HG03442 (cell line): ENCODE measurements around the gene TLE6.
"Not testable (repeated sequence)": the region's sequence is repeated elsewhere in the genome, so short reads cannot be mapped to it uniquely, and the experiment has no call there.

Source experiments
- ATAC-seq: cut with Tn5 transposase; IDR thresholded peaks from one replicate; pipeline ENCODE4 v1.9.1; 2021; ENCODE audit warnings: mild to moderate bottlenecking, moderate library complexity; ENCODE audit not compliant: unreplicated experiment

TLE6 gene

GRCh38 chr19:3027292-3027691, 49.9 kb downstream of the TLE6 start:
- no peak for ATAC-seq

GRCh38 chr19:3027981-3028304, 50.6 kb downstream of the TLE6 start:
- no peak for ATAC-seq

- no peak for ATAC-seq
Observed at GRCh38 chr19:3028305-3029064, 51.1 kb downstream of the TLE6 start.

- no peak for ATAC-seq
Observed at GRCh38 chr19:3029065-3029923, 51.9 kb downstream of the TLE6 start, which contains the start of gene TLE2. Gene TLE2, minus strand, starts transcription at chr19:3029280. Its CDS starts 376 bp downstream, at chr19:3028904.

GRCh38 chr19:3031607-3031867, 54.2 kb downstream of the TLE6 start:
- ATAC-seq: no peak

- ATAC-seq: no peak
Observed at GRCh38 chr19:3033595-3034405, 56.4 kb downstream of the TLE6 start.

DNA sequence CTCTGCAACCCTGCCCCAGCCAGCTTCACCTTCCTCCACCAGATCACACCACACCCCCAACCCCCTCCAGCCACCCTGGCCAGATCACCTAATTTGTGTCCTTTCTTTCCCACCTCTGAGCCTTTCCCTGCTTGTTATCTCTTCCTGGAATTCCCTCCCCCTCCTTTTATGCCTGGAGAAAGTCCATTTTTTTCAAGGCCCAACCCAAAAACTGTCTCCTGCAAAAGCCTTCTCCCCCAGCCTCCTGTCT, 57.0 kb downstream of the TLE6 start:
- ATAC-seq: no peak

DNA sequence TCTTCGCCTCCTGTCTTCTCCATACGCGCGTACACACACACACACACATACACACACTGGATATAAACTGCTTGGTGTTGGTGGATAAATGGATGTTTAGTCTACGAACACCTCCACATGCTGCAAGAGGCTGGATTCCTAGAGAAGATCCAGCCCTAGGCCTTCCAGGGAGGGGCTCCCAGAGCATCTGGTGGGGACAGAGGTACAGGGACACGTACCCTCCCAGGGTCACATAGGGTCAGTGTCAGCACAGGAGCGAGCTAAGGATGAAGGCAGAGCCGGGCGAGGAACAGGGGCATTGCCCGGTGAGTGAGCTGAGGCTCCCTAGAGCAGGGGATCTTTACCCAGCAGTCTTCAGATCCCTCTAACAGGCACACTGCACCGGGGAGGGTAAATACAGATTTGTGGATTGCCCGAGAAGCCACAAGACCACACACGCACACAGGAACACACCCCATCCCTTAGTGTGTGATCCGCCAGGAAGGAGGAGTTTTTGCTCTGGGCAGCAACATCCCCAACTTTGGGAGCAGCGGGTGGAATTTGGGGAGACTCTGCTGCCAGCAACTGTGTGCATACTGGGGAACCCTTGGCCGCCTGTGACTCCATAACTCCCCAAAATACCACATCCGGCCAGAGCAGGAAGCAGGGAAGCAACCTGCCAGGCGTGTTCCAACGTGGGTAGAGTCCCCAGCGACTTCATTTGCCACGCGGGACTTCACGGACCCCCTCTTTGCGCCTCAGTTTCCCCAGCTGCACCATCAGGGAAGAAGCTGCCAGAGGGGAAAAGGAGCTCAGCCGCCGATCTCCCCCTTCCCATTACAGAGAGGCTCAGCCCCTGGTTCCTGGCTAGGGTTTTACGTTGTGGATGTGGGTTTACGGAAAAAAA, 57.5 kb downstream of the TLE6 start:
- no peak for ATAC-seq

DNA sequence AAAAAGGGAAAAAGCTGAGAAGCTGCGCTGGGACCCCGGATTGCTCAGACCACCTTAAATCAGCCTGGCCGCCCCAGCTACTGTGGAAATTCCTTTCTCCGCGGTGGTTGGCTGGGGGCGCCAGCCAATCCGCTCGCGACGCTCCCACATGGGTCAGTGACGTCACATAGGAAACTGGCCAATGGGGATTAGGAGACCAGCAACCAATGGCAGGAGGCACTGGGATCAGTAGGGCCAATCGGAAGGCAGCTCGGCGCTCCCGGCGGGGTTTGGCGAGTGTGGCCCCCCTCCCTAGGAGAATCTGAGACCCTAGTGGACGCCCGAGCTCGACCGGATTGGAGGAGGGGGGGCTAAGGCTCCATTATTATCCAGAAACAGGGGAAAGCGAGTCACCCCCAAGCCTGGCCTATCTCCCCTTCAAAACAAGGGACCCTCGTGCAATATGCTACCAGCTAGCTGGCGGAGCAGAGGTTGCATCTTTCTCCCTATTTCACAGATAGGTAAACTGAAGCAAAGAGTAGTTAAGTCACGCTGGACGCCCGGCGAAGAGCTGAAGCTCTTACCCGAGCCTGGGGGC, 58.3 kb downstream of the TLE6 start:
- peak; percentile 77 for ATAC-seq

- peak; percentile 38 for ATAC-seq
Observed at GRCh38 chr19:3036119-3036976, 59.0 kb downstream of the TLE6 start.

GRCh38 chr19:3036977-3037544, 59.7 kb downstream of the TLE6 start:
- not testable (repeated sequence) for ATAC-seq

DNA sequence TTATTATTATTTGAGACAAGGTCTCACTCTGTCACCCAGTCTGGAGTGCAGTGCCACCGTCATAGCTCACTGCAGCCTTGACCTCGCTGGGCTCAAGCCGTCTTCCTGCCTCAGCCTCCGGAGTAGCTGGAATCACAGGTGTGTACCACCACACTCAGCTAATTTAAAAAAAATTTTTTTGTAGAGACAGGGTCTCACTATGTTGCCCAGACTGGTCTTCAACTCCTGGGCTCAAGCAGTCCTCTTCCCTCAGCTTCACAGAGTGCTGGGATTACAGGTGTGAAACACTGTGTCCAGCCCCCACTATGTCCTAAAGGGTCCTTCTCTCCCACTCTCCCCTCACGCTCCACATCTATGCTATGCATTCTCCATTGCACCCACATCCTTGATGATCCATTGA, 60.9 kb downstream of the TLE6 start:
- ATAC-seq: no peak

DNA sequence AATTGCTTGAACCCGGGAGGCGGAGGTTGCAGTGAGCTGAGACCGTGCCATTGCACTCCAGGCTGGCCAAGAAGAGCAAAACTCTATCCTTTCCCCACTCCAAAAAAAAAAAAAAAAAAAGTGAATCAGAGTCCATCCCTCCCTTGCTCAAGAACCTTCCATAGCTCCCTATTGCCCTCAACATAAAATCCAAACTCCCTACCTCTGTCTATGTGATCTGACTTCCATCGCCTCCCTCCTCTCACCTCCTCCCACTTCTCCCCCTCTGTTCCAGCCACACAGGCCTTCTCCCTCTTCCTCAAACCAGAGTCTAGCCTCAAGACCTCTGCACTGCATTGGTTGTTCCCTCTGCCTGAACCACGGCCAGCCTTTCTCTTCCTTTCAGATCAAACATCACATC, 61.8 kb downstream of the TLE6 start:
- no peak for ATAC-seq

GRCh38 chr19:3039641-3040077, 62.3 kb downstream of the TLE6 start:
- no peak for ATAC-seq

DNA sequence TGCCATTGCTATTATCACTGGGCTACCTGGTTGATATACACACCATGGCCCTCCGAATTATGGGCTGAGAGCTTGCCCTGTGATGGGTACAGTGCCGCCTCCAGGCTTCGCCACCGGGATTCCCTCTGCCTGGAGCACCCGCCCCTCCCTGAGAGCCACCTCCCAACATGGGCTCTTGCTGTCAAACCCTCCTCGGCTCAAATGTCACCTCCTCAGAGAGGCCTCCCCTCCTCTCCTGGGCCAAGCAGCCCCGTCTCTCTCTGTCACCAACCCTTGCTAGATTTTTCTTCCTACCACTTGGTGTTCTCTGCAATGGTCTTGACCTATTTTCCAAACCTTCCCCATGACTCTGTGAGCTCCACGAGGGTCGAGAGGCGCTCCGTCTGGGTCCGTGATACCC, 64.0 kb downstream of the TLE6 start:
- no peak for ATAC-seq

GRCh38 chr19:3041761-3042620, 64.6 kb downstream of the TLE6 start:
- no peak for ATAC-seq

DNA sequence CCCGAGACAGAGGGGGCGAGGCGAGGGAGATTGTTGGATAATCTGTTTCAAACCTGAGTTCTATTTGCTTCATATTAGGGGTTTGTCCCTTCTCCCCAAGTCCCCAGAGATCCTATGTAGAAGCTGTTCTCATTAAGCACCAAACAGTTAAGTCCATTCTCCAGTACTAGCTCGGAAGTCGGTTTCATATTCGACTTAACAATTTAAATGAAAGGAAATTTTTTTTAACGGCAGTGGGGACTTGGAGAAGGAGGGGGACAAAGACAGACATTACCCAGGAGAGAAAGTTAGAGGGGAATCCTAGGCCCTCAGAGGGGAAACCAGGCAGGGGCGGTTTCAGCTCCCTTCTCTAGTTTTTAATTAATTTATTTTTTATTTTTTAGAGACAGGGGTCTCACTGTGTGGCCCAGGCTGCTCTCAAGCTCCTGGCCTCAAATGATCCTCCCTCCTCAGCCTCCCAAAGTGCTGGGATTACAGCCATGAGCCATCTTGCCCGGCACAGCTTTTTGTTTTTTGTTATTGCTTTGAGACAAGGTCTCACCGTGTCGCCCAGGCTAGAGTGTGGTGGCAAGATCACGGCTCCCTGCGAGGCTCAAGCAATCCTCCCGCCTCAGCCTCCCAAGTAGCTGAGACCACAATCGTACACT, 65.4 kb downstream of the TLE6 start:
- no peak for ATAC-seq
